Activated naive CD4-positive, alpha-beta T cell (primary cell): Measurements from ENCODE around the gene PRODH.
"Not testable (repeated sequence)": the region's sequence is repeated elsewhere in the genome, so short reads cannot be mapped to it uniquely, and the experiment has no call there.

Source experiments
- DNase-seq, 4 experiments: peaks; one replicate each; lab custom pipeline; 2025; lab: John Stamatoyannopoulos, UW

PRODH gene, protein sequence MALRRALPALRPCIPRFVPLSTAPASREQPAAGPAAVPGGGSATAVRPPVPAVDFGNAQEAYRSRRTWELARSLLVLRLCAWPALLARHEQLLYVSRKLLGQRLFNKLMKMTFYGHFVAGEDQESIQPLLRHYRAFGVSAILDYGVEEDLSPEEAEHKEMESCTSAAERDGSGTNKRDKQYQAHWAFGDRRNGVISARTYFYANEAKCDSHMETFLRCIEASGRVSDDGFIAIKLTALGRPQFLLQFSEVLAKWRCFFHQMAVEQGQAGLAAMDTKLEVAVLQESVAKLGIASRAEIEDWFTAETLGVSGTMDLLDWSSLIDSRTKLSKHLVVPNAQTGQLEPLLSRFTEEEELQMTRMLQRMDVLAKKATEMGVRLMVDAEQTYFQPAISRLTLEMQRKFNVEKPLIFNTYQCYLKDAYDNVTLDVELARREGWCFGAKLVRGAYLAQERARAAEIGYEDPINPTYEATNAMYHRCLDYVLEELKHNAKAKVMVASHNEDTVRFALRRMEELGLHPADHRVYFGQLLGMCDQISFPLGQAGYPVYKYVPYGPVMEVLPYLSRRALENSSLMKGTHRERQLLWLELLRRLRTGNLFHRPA

DNA sequence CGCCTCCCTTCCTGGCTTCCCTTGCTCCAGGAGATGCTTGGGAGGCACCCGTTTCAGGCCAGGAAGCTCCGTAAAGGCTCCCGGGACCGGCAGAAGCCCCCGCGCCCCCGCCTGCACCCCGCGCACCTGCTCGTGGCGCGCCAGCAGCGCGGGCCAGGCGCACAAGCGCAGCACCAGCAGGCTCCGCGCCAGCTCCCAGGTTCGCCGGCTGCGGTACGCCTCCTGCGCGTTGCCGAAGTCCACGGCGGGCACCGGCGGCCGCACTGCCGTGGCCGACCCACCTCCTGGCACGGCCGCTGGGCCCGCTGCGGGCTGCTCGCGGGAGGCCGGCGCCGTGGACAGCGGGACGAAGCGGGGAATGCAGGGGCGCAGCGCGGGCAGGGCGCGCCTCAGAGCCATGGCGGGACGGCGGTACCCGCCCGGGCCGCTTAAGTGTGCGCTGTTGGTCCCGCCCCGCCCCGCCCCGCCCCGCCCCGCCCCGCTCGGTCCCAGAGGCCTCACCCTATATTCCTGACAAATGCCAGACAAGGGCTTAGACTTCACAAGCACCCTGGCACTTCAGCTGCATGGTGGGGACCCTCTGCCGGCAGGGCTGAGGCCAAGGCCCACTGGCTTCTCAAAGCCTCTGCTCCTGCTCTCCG, at the start of gene PRODH:
Gene PRODH, minus strand, starts transcription at position 405 of the 641 bp plus-strand sequence. Its CDS starts 6 bp downstream, at position 399.
- DNase-seq = no peak

- no peak for DNase-seq
Observed at GRCh38 chr22:18985780-18986179, 49.7 kb upstream of the PRODH start.

DNA sequence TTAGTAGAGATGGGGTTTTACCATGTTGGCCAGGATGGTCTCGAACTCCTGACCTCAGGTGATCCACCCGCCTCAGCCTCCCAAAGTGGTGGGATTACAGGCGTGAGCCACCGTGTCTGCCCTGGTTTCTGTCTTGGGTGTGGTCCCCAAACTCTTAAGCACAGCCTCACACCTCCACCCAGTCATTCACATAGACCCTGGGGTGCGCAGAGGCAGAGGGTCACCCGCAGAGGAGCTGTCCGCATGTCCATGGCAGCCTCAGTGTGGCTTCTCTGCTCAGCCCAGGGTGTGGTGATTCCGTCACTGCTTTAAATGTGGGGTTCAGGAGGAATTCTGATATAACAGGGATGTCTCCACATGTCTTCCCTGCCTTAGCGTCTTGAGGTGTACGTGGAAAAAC, 48.5 kb upstream of the PRODH start:
- no peak for DNase-seq

- no peak for DNase-seq
Observed at GRCh38 chr22:18983120-18983651, 47.1 kb upstream of the PRODH start.

- no peak for DNase-seq
Observed at GRCh38 chr22:18980829-18981228, 44.7 kb upstream of the PRODH start.

- DNase-seq = no peak
Observed at GRCh38 chr22:18979957-18980356, 43.9 kb upstream of the PRODH start.

DNA sequence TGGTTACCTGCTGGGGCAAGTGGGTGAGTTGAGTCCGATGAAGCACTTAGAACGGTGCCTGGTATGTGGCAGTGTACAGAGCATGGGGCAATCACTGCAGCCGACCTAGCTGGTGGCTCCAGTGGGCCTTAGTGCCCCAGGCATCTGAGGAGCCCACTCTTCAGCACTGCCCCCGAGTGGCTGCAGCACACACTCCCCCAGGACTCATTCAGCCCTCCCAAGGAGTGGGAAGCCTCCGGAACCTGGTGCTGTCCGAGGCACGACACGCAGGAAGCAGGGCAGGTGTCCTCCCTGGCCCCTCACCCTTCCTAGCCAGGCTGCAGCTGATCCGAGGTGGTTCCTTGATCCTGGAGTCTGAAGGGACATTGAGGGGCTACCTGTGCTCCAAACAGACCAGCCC, 42.4 kb upstream of the PRODH start:
- DNase-seq = no peak

GRCh38 chr22:18977824-18978425, 41.8 kb upstream of the PRODH start:
- DNase-seq = no peak

- DNase-seq = no peak
Observed at GRCh38 chr22:18976197-18976751, 40.2 kb upstream of the PRODH start.

DNA sequence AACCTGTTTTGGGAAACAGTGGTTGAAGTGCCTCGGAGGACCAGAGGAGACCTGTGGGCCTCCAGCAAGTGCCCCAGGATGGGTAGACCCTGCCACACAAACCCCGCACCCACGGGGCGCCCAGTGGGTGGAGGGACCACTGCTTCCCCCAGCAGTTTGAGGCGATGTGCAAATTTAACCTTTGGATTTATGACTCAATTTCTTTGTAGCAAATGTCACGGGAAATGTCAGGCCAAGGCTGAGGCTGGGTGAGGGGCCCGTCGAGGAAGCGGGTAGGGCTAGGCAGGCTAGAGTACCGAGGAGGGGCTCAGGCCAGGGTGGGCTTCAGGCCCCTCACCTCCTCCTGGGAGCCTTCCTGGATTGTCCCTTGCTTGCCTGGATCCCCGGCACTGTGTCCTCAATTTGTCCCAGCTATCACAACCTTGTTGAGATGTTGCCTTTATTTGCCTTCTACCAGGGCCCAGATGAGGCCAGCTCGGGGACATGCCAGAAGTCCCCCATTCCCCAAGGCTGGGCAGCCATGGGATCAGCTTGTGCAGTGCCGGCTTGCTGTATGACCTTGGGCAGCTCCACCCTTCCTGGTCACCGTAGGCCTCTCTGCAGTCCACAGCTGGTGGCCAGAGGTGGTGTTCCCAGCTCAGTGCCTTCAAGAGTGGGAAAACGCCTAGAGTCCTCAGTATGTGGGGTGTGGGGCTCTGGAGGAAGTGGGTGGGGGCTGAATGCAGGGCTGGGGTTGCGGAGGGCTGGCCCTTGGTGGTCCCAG, 39.5 kb upstream of the PRODH start:
- no peak for DNase-seq

DNA sequence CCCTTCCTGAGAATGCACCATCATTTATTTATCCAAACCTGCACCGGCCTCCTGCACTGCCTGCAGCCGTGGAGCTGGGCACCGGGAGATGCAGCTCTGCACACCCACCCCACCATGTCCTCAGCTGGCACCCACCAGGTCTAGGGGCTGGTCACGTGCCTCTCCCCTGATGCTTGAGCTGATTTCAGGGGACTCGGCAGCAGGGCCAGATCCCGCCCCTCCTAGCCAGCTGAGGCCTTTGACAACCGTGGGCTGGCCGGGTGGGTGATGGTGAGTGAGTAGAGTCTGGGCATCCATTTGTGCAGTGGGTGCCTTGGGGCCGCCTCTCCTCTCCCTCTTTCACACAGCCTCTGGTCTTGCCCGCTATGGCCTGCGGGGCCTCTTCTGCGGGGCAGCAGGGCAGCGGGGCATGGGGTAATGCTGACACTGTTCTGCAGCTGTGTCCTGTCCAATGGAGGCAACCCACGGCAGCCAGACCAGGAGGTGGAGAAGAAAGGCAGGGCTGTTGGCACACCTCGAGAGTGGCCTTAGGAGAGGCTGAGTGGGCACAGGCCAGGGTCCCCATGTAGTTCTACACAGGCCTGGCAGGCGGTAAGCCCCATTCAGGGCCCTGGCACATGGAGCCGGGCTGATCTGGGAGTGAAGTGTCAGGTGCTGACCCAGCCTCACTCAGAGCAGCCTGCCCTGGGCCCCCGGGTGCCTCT, 38.5 kb upstream of the PRODH start:
- no peak for DNase-seq

GRCh38 chr22:18973264-18974031, 37.4 kb upstream of the PRODH start:
- DNase-seq = no peak

GRCh38 chr22:18972591-18972990, 36.5 kb upstream of the PRODH start:
- DNase-seq = not testable (repeated sequence)

DNA sequence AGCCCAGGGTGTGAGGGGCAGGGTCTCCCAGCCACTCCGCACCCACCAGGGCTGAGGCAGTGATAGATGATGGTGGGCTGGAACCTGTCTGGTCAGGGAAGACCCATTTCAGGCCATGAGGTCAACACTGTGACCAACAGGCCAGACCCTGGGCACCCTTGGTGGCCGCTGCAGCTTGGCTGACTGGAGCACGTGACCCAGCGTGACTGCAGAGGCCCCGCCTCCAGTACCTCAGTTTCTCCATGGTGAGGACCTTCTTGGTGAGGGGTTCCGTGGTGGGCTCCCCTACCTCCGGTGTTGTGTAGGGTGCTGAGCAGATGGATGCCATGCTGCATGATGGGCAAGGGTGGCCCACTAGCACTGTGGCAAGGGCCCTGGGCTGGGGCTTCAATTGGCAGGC, 35.9 kb upstream of the PRODH start:
- DNase-seq = not testable (repeated sequence)

DNA sequence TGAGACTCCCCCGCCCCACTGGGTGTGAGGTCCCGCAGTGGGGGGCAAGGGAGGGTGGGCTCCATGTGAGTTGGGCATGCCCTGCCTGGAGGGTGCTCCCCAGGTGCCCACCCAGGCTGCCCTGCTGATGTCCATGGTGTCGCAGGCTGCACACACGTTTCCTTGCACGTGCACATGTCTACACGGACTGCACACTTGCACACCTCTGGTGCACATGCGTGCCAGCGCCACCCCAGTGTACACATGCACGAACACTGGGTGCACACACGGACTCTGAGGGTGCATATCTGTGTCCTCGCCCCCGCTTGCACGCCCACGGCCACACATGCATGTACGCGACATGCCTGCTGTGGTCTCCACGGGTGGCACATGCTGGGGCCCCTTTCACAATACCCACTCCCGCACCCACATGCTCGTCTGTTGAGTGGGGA, 35.2 kb upstream of the PRODH start:
- no peak for DNase-seq

- DNase-seq = no peak
Observed at GRCh38 chr22:18970948-18971315, 34.8 kb upstream of the PRODH start.

DNA sequence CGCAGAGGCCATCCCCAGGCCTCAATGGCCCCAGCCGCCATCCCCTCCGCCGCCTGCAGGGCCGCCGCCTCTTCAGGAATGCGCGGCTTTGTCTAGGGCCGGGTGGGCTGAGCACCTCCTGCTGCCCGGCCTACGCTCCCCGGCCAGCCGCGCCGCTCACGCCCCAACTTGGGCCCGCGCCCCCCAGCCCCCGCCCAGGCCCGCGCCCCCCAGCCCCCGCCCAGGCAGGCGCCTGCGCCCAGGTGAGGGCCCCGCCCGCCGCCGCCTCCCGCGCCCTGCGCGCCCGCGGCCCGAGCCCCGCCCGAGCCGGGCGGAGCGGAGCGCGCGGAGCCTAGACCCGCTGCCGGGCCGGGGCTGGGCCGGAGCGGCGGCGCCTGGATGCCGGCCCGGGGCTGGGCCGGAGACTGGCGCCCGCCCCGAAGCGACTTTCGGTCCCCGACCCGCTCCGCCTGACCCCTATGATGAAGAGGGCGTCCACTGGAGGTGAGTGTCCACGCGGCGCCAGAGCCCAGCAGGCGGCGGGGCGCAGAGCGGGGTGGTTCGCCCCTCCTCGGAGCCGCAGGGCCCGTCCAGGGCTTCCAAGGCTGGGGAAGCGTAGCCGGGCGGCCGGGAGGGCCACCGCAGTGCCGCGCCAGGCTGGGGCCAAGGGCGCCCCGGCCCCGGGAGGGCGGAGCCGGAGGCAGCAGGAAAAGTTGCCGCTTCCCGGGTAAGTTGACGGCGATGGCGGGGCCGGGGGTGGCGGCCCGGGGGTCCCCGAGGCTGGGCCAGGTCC, 34.3 kb upstream of the PRODH start:
- DNase-seq = no peak

DNA sequence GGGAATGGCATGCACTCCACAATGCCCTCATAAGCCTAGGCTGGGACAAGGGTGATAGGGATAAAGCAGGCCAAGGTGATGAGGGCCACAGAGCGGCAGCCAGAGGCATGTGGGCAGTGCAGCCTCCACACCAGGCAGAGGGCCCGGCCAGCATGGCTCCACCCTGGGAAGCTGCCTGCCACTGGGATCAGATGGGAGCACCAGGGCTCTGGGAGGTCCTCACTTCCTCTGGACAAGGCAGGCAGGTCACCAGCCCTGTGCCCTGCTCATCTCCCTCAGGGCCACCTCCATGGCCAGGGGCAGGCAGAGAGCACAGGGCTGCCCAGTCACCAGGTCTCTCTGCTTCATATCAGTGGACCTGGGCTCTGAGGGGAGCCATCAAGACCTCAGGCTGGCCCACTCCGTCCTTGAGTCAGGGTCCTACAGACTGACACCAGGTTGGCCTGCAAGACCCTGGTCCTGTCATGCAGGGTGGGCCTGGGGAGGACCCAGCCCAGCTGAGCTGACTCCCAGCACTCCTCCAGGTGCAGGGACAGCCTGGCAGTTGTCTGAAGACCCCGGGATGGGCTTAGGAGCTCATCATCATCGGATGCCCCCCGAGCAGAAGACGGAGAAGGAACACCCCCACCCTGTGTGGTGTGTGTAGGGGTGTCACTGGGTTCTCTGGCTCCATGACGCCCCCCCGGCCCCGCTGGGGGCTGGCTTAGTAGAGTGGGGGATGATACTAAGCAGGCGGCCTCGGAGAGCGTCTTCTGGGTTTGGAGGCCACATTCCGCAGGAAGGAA, 33.3 kb upstream of the PRODH start:
- DNase-seq = not testable (repeated sequence)
